Glutamatergic neuron (in vitro differentiated cells): ENCODE measurements around the gene TNFRSF8. TPM values are rescaled to one million over a fixed set of nuclear protein-coding genes. Genes with fewer than 3 reads are reported as not detected.

Experiments
- DNase-seq: peaks from one replicate; pipeline ENCODE4 v3.0.0; 2022
- H3K27ac Mint-ChIP-seq: one replicate; pipeline ENCODE4 v1.8.0; 2020; ENCODE audit warnings: mild to moderate bottlenecking, mixed read lengths, inconsistent platforms; ENCODE audit not compliant: unreplicated experiment
- H3K27me3 Mint-ChIP-seq: one replicate; pipeline ENCODE4 v1.8.0; 2020; ENCODE audit warnings: mild to moderate bottlenecking, moderate library complexity, mixed read lengths, inconsistent platforms; ENCODE audit not compliant: unreplicated experiment
- H3K36me3 Mint-ChIP-seq: one replicate; pipeline ENCODE4 v1.8.0; 2020; ENCODE audit warnings: mild to moderate bottlenecking, mixed read lengths, inconsistent platforms; ENCODE audit not compliant: unreplicated experiment
- H3K4me1 Mint-ChIP-seq: one replicate; pipeline ENCODE4 v1.8.0; 2020; ENCODE audit warnings: mild to moderate bottlenecking, low read depth, mixed read lengths, inconsistent platforms; ENCODE audit not compliant: unreplicated experiment
- H3K4me3 Mint-ChIP-seq: one replicate; pipeline ENCODE4 v1.8.0; 2020; ENCODE audit warnings: mild to moderate bottlenecking, mixed read lengths, inconsistent platforms; ENCODE audit not compliant: unreplicated experiment
- H3K9me3 Mint-ChIP-seq: one replicate; pipeline ENCODE4 v1.8.0; 2020; ENCODE audit warnings: mild to moderate bottlenecking, moderate library complexity, mixed read lengths, inconsistent platforms; ENCODE audit not compliant: unreplicated experiment
- CTCF ChIP-seq: fragments of 200-600 bp; sonication (generic); IDR thresholded peaks from one replicate; pipeline ENCODE4 v1.5.0; 2021; ENCODE audit not compliant: partially characterized antibody, unreplicated experiment
- total RNA-seq: library from RNA; stranded (reverse); fragmentation: NEBNext Ultra II Directional; extraction: Animal tissue kit (Norgen Biotek cat#: 25700); gene quantifications from one replicate; pipeline ENCODE4 v1.2.1, GENCODE V29; 2021; ENCODE audit not compliant: unreplicated experiment

The TNFRSF8 gene
- total RNA-seq, 1 donor from 2014 or later = not detected

GRCh38 chr1:12028248-12028647 is 34.9 kb upstream of the TNFRSF8 start:
- Mint-ChIP-seq H3K9me3 (peaks cover 7% of the 10 kb centered on the region), H3K27me3 (peaks cover 7% of the 10 kb centered on the region), H3K4me3 (no peak overlapping the region), H3K4me1 (peaks cover 5% of the 10 kb centered on the region), H3K36me3 (peaks cover 6% of the 10 kb centered on the region), H3K27ac (no peak overlapping the region)
- DNase-seq = no peak
- no peak for TF ChIP-seq CTCF

- Mint-ChIP-seq H3K9me3 (peaks cover 7% of the 10 kb centered on the region), H3K27me3 (peaks cover 7% of the 10 kb centered on the region), H3K36me3 (peaks cover 6% of the 10 kb centered on the region), H3K4me3 (no peak overlapping the region), H3K27ac (no peak overlapping the region), H3K4me1 (peaks cover 5% of the 10 kb centered on the region)
- TF ChIP-seq CTCF = no peak
- no peak for DNase-seq
Measured at GRCh38 chr1:12028957-12029511, 34.1 kb upstream of the TNFRSF8 start.

GRCh38 chr1:12029720-12030339 is 33.3 kb upstream of the TNFRSF8 start:
- DNase-seq = no peak

GRCh38 chr1:12031039-12031980 is 31.8 kb upstream of the TNFRSF8 start:
- Mint-ChIP-seq H3K27ac (no peak overlapping the region), H3K9me3 (peaks cover 5% of the 10 kb centered on the region), H3K27me3 (peaks cover 4% of the 10 kb centered on the region), H3K4me3 (no peak overlapping the region), H3K4me1 (peaks cover 5% of the 10 kb centered on the region), H3K36me3 (peaks cover 6% of the 10 kb centered on the region)
- DNase-seq = peak; percentile 36
- TF ChIP-seq CTCF = peak; percentile 10

More at GRCh38 chr1:12029720-12030339, 33.3 kb upstream of the TNFRSF8 start:
- H3K36me3 Mint-ChIP-seq = peaks cover 6% of the 10 kb centered on the region
- H3K27ac Mint-ChIP-seq = no peak overlapping the region
- H3K4me3 Mint-ChIP-seq = no peak overlapping the region
- no peak for TF ChIP-seq CTCF
- H3K4me1 Mint-ChIP-seq = peaks cover 5% of the 10 kb centered on the region
- peaks cover 5% of the 10 kb centered on the region for H3K9me3 Mint-ChIP-seq
- peaks cover 4% of the 10 kb centered on the region for H3K27me3 Mint-ChIP-seq
